A549 (cell line): ENCODE measurements around the gene DYNC2H1. TPM values are rescaled to one million over a fixed set of nuclear protein-coding genes. Genes with fewer than 3 reads are reported as not detected.

Experiments
- ATAC-seq, 2 experiments: fragments of 200-7000 bp in 1 of 2; fragments of >200 bp in 1 of 2; cut with Nextera tagmentation in 1 of 2; cut with Tn5 transposase in 1 of 2; 3 replicates each; pipeline versions ENCODE4 v1.8.0 to v1.9.1; 2018 to 2020; ENCODE audit warnings: mild to moderate bottlenecking in 1 of 2, moderate library complexity in 1 of 2
- CTCF ChIA-PET: fragments of 300-600 bp; sonication (Branson Sonifier 250); formaldehyde crosslinking; extraction: SDS; loops from one replicate; lab custom pipeline; 2021; ENCODE audit warnings: antibody characterized with exemption, inconsistent platforms; lab: Yijun Ruan, JAX
- POLR2A ChIA-PET: fragments of 350-600 bp; formaldehyde crosslinking; extraction: SDS; loops from one replicate; lab custom pipeline; 2021; ENCODE audit warnings: antibody characterized with exemption, inconsistent platforms; lab: Yijun Ruan, JAX
- DNase-seq, 2 experiments: peaks; one replicate each; pipeline versions ENCODE4 v3.0.0 to v3.0.0-alpha.2; 2011 to 2016; ENCODE audit warnings: low read depth in 1 of 2, low spot score in 1 of 2
- FAIRE-seq: peaks from 2 replicates; lab custom pipeline; 2011; peaks lifted over from hg19 to GRCh38; lab: Jason Lieb, UNC
- H3K27ac ChIP-seq, 2 experiments: fragments of >200 bp; sonication (Bioruptor Twin); formaldehyde crosslinking; 3 replicates each; pipeline ENCODE4 v1.5.1; 2016 to 2017
- H3K4me1 ChIP-seq: fragments of >200 bp; sonication (Bioruptor Twin); formaldehyde crosslinking; 3 replicates; pipeline ENCODE4 v1.6.1; 2016
- H3K4me2 ChIP-seq: fragments of >200 bp; sonication (Bioruptor Twin); formaldehyde crosslinking; 3 replicates; pipeline ENCODE4 v1.6.1; 2016
- H3K4me3 ChIP-seq: fragments of >200 bp; sonication (Bioruptor Twin); formaldehyde crosslinking; 3 replicates; pipeline ENCODE4 v1.5.1; 2016
- H3K9me3 ChIP-seq: fragments of >200 bp; sonication (Bioruptor Twin); formaldehyde crosslinking; 3 replicates; pipeline ENCODE4 v1.6.1; 2016
- ATOH8 ChIP-seq: fragments of 250-450 bp; sonication (Bioruptor Pico); IDR thresholded peaks from 2 replicates; pipeline ENCODE4 v1.5.0; 2020; ENCODE audit warnings: low read depth, mild to moderate bottlenecking, moderate library complexity
- BCL3 ChIP-seq: fragments of >200 bp; sonication (Bioruptor Twin); formaldehyde crosslinking; IDR thresholded peaks from 3 replicates; pipeline ENCODE4 v1.6.1; 2016
- CHD2 ChIP-seq: fragments of 150-350 bp; IDR thresholded peaks from 2 replicates; pipeline ENCODE4 v1.6.1; 2014; ENCODE audit warnings: low read length; ENCODE audit not compliant: partially characterized antibody
- E2F6 ChIP-seq: IDR thresholded peaks from 2 replicates; pipeline ENCODE4 v1.6.1; 2012; ENCODE audit warnings: low read depth, borderline replicate concordance
- EHMT2 ChIP-seq: fragments of 200-600 bp; sonication (generic); IDR thresholded peaks from 2 replicates; pipeline ENCODE4 v1.6.1; 2016; ENCODE audit warnings: antibody characterized with exemption, low read depth, mild to moderate bottlenecking, moderate library complexity
- EP300 ChIP-seq, 2 experiments: fragments of >200 bp; sonication (Bioruptor Twin); formaldehyde crosslinking; IDR thresholded peaks; 2 replicates in 1 of 2; 3 replicates in 1 of 2; pipeline ENCODE4 v1.6.1; 2016 to 2017
- FOXS1 ChIP-seq: fragments of 250-450 bp; sonication (Bioruptor Pico); IDR thresholded peaks from 2 replicates; pipeline ENCODE4 v1.5.0; 2020; ENCODE audit warnings: mild to moderate bottlenecking, moderate library complexity
- HES2 ChIP-seq: fragments of >200 bp; sonication (Bioruptor Twin); formaldehyde crosslinking; IDR thresholded peaks from 2 replicates; pipeline ENCODE4 v1.6.1; 2016
- HMGXB4 ChIP-seq: fragments of 250-450 bp; sonication (Bioruptor Pico); IDR thresholded peaks from 2 replicates; pipeline ENCODE4 v1.5.0; 2021; ENCODE audit warnings: mild to moderate bottlenecking, moderate library complexity, borderline replicate concordance
- JUN ChIP-seq, 2 experiments: fragments of >200 bp; sonication (Bioruptor Twin); formaldehyde crosslinking; IDR thresholded peaks; 2 replicates in 1 of 2; 3 replicates in 1 of 2; pipeline ENCODE4 v1.6.1; 2016 to 2017
- MAZ ChIP-seq: fragments of 150-350 bp; IDR thresholded peaks from 2 replicates; pipeline ENCODE4 v1.6.1; 2014; ENCODE audit warnings: antibody characterized with exemption, low read depth, low read length, borderline replicate concordance
- NPAS2 ChIP-seq: fragments of 250-450 bp; sonication (Bioruptor Pico); IDR thresholded peaks from 2 replicates; pipeline ENCODE4 v1.8.0; 2022; ENCODE audit warnings: mild to moderate bottlenecking, moderate library complexity, borderline replicate concordance
- POLR2AphosphoS2 ChIP-seq: conservative IDR thresholded peaks from 2 replicates; pipeline ENCODE4 v1.6.1; 2012; ENCODE audit warnings: low read length, improper control_type of control experiment, inconsistent platforms
- RAD21 ChIP-seq, 2 experiments: fragments of >200 bp in 1 of 2; sonication (Bioruptor Twin) in 1 of 2; formaldehyde crosslinking in 1 of 2; IDR thresholded peaks in 1 of 2; conservative IDR thresholded peaks in 1 of 2; 2 replicates in 1 of 2; 3 replicates in 1 of 2; pipeline ENCODE4 v1.6.1; 2012 to 2018; ENCODE audit warnings: inconsistent platforms in 1 of 2
- RARB ChIP-seq: fragments of 250-450 bp; sonication (Bioruptor Pico); IDR thresholded peaks from 2 replicates; pipeline ENCODE4 v1.8.0; 2021; ENCODE audit warnings: mild to moderate bottlenecking, moderate library complexity
- RFX5 ChIP-seq: fragments of 450-650 bp; IDR thresholded peaks from 2 replicates; pipeline ENCODE4 v1.7.1; 2014; ENCODE audit warnings: antibody characterized with exemption, mild to moderate bottlenecking, moderate library complexity
- SMC3 ChIP-seq: fragments of >200 bp; sonication (Bioruptor Twin); formaldehyde crosslinking; IDR thresholded peaks from 3 replicates; pipeline ENCODE4 v1.6.1; 2018; ENCODE audit warnings: inconsistent platforms
- SREBF2 ChIP-seq: fragments of 450-650 bp; IDR thresholded peaks from 2 replicates; pipeline ENCODE4 v1.6.1; 2014; ENCODE audit warnings: mild to moderate bottlenecking, moderate library complexity
- ZFP36 ChIP-seq: fragments of 450-650 bp; IDR thresholded peaks from 2 replicates; pipeline ENCODE4 v1.6.1; 2014; ENCODE audit warnings: borderline replicate concordance; ENCODE audit not compliant: partially characterized antibody
- ZNF302 ChIP-seq: fragments of 250-450 bp; sonication (Bioruptor Pico); IDR thresholded peaks from 2 replicates; pipeline ENCODE4 v1.9.0; 2021; ENCODE audit warnings: inconsistent platforms, mild to moderate bottlenecking, moderate library complexity
- WGBS: methylation state at CpG from one replicate; pipeline ENCODE4 v1.1.6; 2017; ENCODE audit errors: missing lambda C conversion rate; 5-methylcytosine and 5-hydroxymethylcytosine counted together
- polyA plus RNA-seq, 4 experiments: library from polyadenylated mRNA; depleted of rRNA in 3 of 4; stranded (reverse); fragments of >200 nt; fragmentation: RNase III in 1 of 4; extraction: RNeasy Plus Mini Kit Qiagen cat#74134 plus additional on column Dnase treatment in 1 of 4; gene quantifications; 2 replicates in 3 of 4; 3 replicates in 1 of 4; pipeline ENCODE4 v1.2.3, GENCODE V29; 2011 to 2017

The DYNC2H1 gene
- polyA plus RNA-seq, 2 of the 4 experiments (the other 2 are of a cell fraction), result 4.9 to 14.8 TPM

- TF ChIP-seq NPAS2 (CRISPR knock-in tag), result no peak
- no peak for TF ChIP-seq SREBF2
- TF ChIP-seq CHD2, result no peak
- no peak for TF ChIP-seq E2F6
Observed at GRCh38 chr11:103491777-103492176, 382.6 kb downstream of the DYNC2H1 start (continued).

- H3K4me3 ChIP-seq, result no peak overlapping the region
Observed at GRCh38 chr11:103494491-103494890, 385.3 kb downstream of the DYNC2H1 start.

GRCh38 chr11:103497268-103497667 lies 388.0 kb downstream of the DYNC2H1 start:
- no peak for ATAC-seq
- Histone ChIP-seq H3K9me3 (no peaks in the 10 kb centered on the region), H3K27ac (no peak overlapping the region), H3K4me2 (no peak overlapping the region), H3K4me3 (no peak overlapping the region), H3K4me1 (no peaks in the 10 kb centered on the region)
- ChIA-PET POLR2A (no interaction called here), CTCF (no interaction called here)
- no peak for DNase-seq
- FAIRE-seq, result no peak
- TF ChIP-seq RFX5, result no peak
- TF ChIP-seq ZFP36, result no peak
- TF ChIP-seq FOXS1 (CRISPR knock-in tag), result no peak
- TF ChIP-seq EP300 (IDR thresholded peaks at IDR 0.05), result no peak
- no peak for TF ChIP-seq RAD21 (conservative IDR thresholded peaks at IDR 0.05 in 1 of 2, IDR thresholded peaks at IDR 0.05 in 1 of 2)
- no peak for TF ChIP-seq MAZ
- TF ChIP-seq BCL3, result no peak
- TF ChIP-seq ATOH8 (CRISPR knock-in tag), result no peak
- no peak for TF ChIP-seq EHMT2
- WGBS, result 50% methylated on average over 1 of the region's 1 CpG

More at GRCh38 chr11:103494491-103494890, 385.3 kb downstream of the DYNC2H1 start:
- WGBS, result 78% methylated on average over 1 of the region's 1 CpG
- DNase-seq (no peak), ATAC-seq (no peak)
- POLR2A ChIA-PET, result no interaction called here
- no peak for TF ChIP-seq JUN (IDR thresholded peaks at IDR 0.05)
- no peak for TF ChIP-seq ZNF302 (CRISPR knock-in tag)
- TF ChIP-seq HMGXB4, result no peak
- TF ChIP-seq RARB (CRISPR knock-in tag), result no peak
- TF ChIP-seq ZFP36, result no peak
- TF ChIP-seq SMC3, result no peak
- TF ChIP-seq POLR2AphosphoS2, result no peak
- TF ChIP-seq HES2, result no peak
- TF ChIP-seq, all 56 proteins: peak for 0
- Histone ChIP-seq H3K4me1 (no peaks in the 10 kb centered on the region), H3K9me3 (no peaks in the 10 kb centered on the region), H3K4me2 (no peak overlapping the region), H3K27ac (no peak overlapping the region)
- no peak for FAIRE-seq
- CTCF ChIA-PET, result no interaction called here
